Measurements from ENCODE around the gene KPNA4. TPM values are rescaled to one million over a fixed set of nuclear protein-coding genes. Genes with fewer than 3 reads are reported as not detected.

KPNA4 gene
- total and polyA plus RNA-seq, 2 donors (not counting 1 experiment from before 2014, with no cell fraction given), result 33.0 to 38.8 TPM

DNA sequence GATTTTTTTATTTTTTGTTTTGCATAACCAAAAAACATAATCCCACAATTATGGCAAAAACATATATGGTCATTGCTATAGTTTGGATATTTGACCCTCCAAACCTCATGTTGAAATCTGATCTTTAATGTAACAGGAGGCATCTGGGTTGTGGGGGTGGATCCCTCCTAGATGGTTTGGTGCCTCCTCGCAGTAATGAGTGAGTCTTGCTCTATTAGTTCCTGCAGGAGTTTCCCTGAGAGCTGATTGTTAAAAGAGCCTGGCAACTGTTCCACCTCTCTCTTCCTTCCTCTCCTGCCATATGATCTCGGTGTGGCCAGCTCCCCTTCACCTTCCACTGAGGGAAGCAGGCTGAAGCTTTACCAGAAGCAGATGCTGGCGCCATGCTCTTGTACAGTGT, 82.6 kb downstream of the KPNA4 start:
- TF ChIP-seq EZH2 (IDR thresholded peaks at IDR 0.05; ENCODE audit: low read length, missing control alignments), result no peak
- TF ChIP-seq, protein P1, sequence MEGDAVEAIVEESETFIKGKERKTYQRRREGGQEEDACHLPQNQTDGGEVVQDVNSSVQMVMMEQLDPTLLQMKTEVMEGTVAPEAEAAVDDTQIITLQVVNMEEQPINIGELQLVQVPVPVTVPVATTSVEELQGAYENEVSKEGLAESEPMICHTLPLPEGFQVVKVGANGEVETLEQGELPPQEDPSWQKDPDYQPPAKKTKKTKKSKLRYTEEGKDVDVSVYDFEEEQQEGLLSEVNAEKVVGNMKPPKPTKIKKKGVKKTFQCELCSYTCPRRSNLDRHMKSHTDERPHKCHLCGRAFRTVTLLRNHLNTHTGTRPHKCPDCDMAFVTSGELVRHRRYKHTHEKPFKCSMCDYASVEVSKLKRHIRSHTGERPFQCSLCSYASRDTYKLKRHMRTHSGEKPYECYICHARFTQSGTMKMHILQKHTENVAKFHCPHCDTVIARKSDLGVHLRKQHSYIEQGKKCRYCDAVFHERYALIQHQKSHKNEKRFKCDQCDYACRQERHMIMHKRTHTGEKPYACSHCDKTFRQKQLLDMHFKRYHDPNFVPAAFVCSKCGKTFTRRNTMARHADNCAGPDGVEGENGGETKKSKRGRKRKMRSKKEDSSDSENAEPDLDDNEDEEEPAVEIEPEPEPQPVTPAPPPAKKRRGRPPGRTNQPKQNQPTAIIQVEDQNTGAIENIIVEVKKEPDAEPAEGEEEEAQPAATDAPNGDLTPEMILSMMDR (conservative IDR thresholded peaks at IDR 0.05 in 1 of 2, IDR thresholded peaks at IDR 0.05 in 1 of 2; ENCODE audit: low read depth in 1 of 2, low read length in 2 of 2), result no peak
- no peak for DNase-seq (ENCODE audit: low read depth in 2 of 2)

DNA sequence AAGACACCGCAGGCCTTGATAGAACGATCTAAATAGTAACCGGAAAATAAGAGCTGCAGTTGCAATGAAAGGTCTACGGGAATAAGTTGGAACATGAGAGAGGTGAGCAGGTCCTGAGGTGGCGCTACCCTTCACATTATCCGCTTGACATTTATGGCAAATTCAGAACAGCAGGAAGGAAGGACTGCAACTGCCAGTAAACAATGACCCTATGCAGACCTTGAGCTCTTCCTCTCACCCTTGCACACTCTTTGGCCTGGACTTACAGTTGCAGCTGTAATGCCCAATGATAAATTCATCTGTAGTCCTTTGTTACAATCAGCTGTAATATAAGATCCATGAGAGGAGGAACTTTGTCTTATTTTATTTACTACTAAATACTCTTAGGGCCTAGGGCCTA, 83.5 kb downstream of the KPNA4 start:
- no peak overlapping the region for H3K4me2 ChIP-seq (ENCODE audit: extremely low read depth, insufficient read depth, low read length)
- no peaks in the 10 kb centered on the region for H3K79me2 ChIP-seq (ENCODE audit: control insufficient read depth, insufficient read depth, low read length)
- no peaks in the 10 kb centered on the region for H4K20me1 ChIP-seq (ENCODE audit: control insufficient read depth, extremely low read depth, insufficient read depth, low read length)
- H3K9me3 ChIP-seq (ENCODE audit: control insufficient read depth, insufficient read depth, low read depth, low read length), result no peaks in the 10 kb centered on the region
- no peak overlapping the region for H2AFZ ChIP-seq (ENCODE audit: low read length)
- DNase-seq (ENCODE audit: low read depth in 2 of 2), result no peak
- no peaks in the 10 kb centered on the region for H3K27me3 ChIP-seq (ENCODE audit: control insufficient read depth, insufficient read depth, low read length)
- TF ChIP-seq, protein P1 (conservative IDR thresholded peaks at IDR 0.05 in 1 of 2, IDR thresholded peaks at IDR 0.05 in 1 of 2; ENCODE audit: low read depth in 1 of 2, low read length in 2 of 2), result no peak
- TF ChIP-seq EZH2 (IDR thresholded peaks at IDR 0.05; ENCODE audit: low read length, missing control alignments), result no peak
- H3K36me3 ChIP-seq (ENCODE audit: control insufficient read depth, insufficient read depth, low read length), result no peaks in the 10 kb centered on the region
- no peak overlapping the region for H3K4me3 ChIP-seq (replicated peaks in 1 of 4; ENCODE audit: control extremely low read depth in 1 of 4, insufficient read depth in 1 of 4, low read depth in 3 of 4, low read length in 4 of 4)
- H3K27ac ChIP-seq (ENCODE audit: insufficient read depth, low read length), result no peak overlapping the region
- no peak overlapping the region for H3K9ac ChIP-seq (ENCODE audit: insufficient read depth, low read length)
- peaks cover 2% of the 10 kb centered on the region for H3K4me1 ChIP-seq (ENCODE audit: control insufficient read depth, extremely low read depth, insufficient read depth, low read length)

More for the DNA sequence above, 82.6 kb downstream of the KPNA4 start:
- no peaks in the 10 kb centered on the region for H3K27me3 ChIP-seq (ENCODE audit: control insufficient read depth, insufficient read depth, low read length)
- H3K4me2 ChIP-seq (ENCODE audit: extremely low read depth, insufficient read depth, low read length), result no peak overlapping the region
- H3K4me1 ChIP-seq (ENCODE audit: control insufficient read depth, extremely low read depth, insufficient read depth, low read length), result peaks cover 2% of the 10 kb centered on the region
- H3K27ac ChIP-seq (ENCODE audit: insufficient read depth, low read length), result no peak overlapping the region
- H2AFZ ChIP-seq (ENCODE audit: low read length), result no peak overlapping the region
- no peaks in the 10 kb centered on the region for H3K36me3 ChIP-seq (ENCODE audit: control insufficient read depth, insufficient read depth, low read length)
- no peaks in the 10 kb centered on the region for H3K9me3 ChIP-seq (ENCODE audit: control insufficient read depth, insufficient read depth, low read depth, low read length)
- no peak overlapping the region for H3K4me3 ChIP-seq (replicated peaks in 1 of 4; ENCODE audit: control extremely low read depth in 1 of 4, insufficient read depth in 1 of 4, low read depth in 3 of 4, low read length in 4 of 4)
- no peak overlapping the region for H3K9ac ChIP-seq (ENCODE audit: insufficient read depth, low read length)
- H4K20me1 ChIP-seq (ENCODE audit: control insufficient read depth, extremely low read depth, insufficient read depth, low read length), result no peaks in the 10 kb centered on the region
- no peaks in the 10 kb centered on the region for H3K79me2 ChIP-seq (ENCODE audit: control insufficient read depth, insufficient read depth, low read length)

DNA sequence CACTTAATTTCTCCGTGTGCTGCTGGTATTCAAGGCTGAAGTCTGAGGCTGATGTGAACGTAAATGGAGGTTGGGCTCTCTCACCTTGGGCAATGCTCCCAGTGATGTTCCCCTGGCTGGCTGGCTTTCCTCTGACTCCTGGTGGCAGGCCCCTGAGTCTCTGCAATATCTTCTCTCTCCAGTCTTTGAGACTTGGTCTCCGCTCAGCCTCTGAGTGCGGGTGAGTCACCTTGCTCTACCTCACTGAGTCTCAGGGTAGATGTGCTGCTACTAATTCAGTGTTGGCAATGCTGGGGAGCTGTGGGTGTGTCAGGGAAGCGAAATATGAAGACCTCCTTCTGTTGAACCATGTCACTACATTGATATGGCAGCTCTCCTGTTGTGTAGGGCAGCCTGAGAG, 84.4 kb downstream of the KPNA4 start:
- H3K4me1 ChIP-seq (ENCODE audit: control insufficient read depth, extremely low read depth, insufficient read depth, low read length), result peaks cover 2% of the 10 kb centered on the region
- no peak overlapping the region for H3K9ac ChIP-seq (ENCODE audit: insufficient read depth, low read length)
- H4K20me1 ChIP-seq (ENCODE audit: control insufficient read depth, extremely low read depth, insufficient read depth, low read length), result no peaks in the 10 kb centered on the region
- no peak overlapping the region for H3K4me3 ChIP-seq (replicated peaks in 1 of 4; ENCODE audit: control extremely low read depth in 1 of 4, insufficient read depth in 1 of 4, low read depth in 3 of 4, low read length in 4 of 4)
- TF ChIP-seq, protein P1 (conservative IDR thresholded peaks at IDR 0.05 in 1 of 2, IDR thresholded peaks at IDR 0.05 in 1 of 2; ENCODE audit: low read depth in 1 of 2, low read length in 2 of 2), result no peak
- no peak for TF ChIP-seq EZH2 (IDR thresholded peaks at IDR 0.05; ENCODE audit: low read length, missing control alignments)
- no peaks in the 10 kb centered on the region for H3K79me2 ChIP-seq (ENCODE audit: control insufficient read depth, insufficient read depth, low read length)
- H3K36me3 ChIP-seq (ENCODE audit: control insufficient read depth, insufficient read depth, low read length), result no peaks in the 10 kb centered on the region
- peak in 1 of 2 donors; percentile 63 for DNase-seq (ENCODE audit: low read depth in 2 of 2)
- no peak overlapping the region for H3K27ac ChIP-seq (ENCODE audit: insufficient read depth, low read length)
- no peaks in the 10 kb centered on the region for H3K9me3 ChIP-seq (ENCODE audit: control insufficient read depth, insufficient read depth, low read depth, low read length)
- H3K4me2 ChIP-seq (ENCODE audit: extremely low read depth, insufficient read depth, low read length), result no peak overlapping the region
- H2AFZ ChIP-seq (ENCODE audit: low read length), result no peak overlapping the region
- no peaks in the 10 kb centered on the region for H3K27me3 ChIP-seq (ENCODE audit: control insufficient read depth, insufficient read depth, low read length)

All from fibroblast of lung (primary cell).